Small intestine (tissue), 7 donors: ENCODE results near the gene PDE8B. TPM values are rescaled to one million over a fixed set of nuclear protein-coding genes. Genes with fewer than 3 reads are reported as not detected.

Experiments
- DNase-seq, 2 donors: peaks; one replicate each; pipeline versions ENCODE4 v3.0.0 to v3.0.0-alpha.2; 2013
- FAIRE-seq: peaks from 2 replicates; lab custom pipeline; 2012; peaks lifted over from hg19 to GRCh38; lab: Jason Lieb, UNC
- H3K27ac ChIP-seq, 3 donors: one replicate each; pipeline ENCODE4 v1.5.1; 2013; ENCODE audit warnings: low read length in 2 of 3, mild to moderate bottlenecking in 2 of 3, control low read depth in 1 of 3, inconsistent platforms in 1 of 3, low read depth in 1 of 3, moderate library complexity in 1 of 3
- H3K27me3 ChIP-seq, 3 donors: one replicate each; pipeline ENCODE4 v1.6.1; 2013; ENCODE audit warnings: low read length in 3 of 3, inconsistent platforms in 1 of 3; ENCODE audit not compliant: control insufficient read depth in 3 of 3, insufficient read depth in 3 of 3
- H3K36me3 ChIP-seq, 3 donors: one replicate each; pipeline ENCODE4 v1.6.1; 2013; ENCODE audit warnings: low read length in 3 of 3, inconsistent platforms in 1 of 3, low read depth in 1 of 3, mild to moderate bottlenecking in 1 of 3, moderate library complexity in 1 of 3; ENCODE audit not compliant: control insufficient read depth in 3 of 3, insufficient read depth in 2 of 3
- H3K4me1 ChIP-seq, 3 donors: one replicate each; pipeline ENCODE4 v1.6.1; 2013; ENCODE audit warnings: low read length in 2 of 3, inconsistent platforms in 1 of 3, low read depth in 1 of 3, mild to moderate bottlenecking in 1 of 3, moderate library complexity in 1 of 3; ENCODE audit not compliant: control insufficient read depth in 3 of 3, insufficient read depth in 2 of 3
- H3K4me3 ChIP-seq, 3 donors: one replicate each; pipeline ENCODE4 v1.5.1; 2013; ENCODE audit warnings: low read length in 3 of 3, control low read depth in 1 of 3, inconsistent platforms in 1 of 3, low read depth in 1 of 3, mild to moderate bottlenecking in 1 of 3, moderate library complexity in 1 of 3
- H3K9me3 ChIP-seq, 2 donors: one replicate each; pipeline ENCODE4 v1.6.1; 2013; ENCODE audit warnings: low read depth in 1 of 2, low read length in 1 of 2; ENCODE audit not compliant: control insufficient read depth in 2 of 2, insufficient read depth in 1 of 2
- WGBS, 3 donors: extraction: QIAGEN DNeasy Blood & Tissue Kit; methylation state at CpG; one replicate each; pipeline ENCODE4 v1.1.7; 2013; 5-methylcytosine and 5-hydroxymethylcytosine counted together
- polyA plus RNA-seq, 4 donors: library from polyadenylated mRNA; stranded (reverse) in 3 of 4; unstranded in 1 of 4; fragments of 200-250 nt in 3 of 4; fragments of 120-200 nt in 1 of 4; gene quantifications; one replicate each; pipeline versions ENCODE4 v1.2.1 to v1.2.3, GENCODE V29; 2013
- donor health status: healthy with polysubstance abuse.
- donor health status: control.
- donor health status: control.
- donor health status: Bipolar disorder and iron deficiency.
- donor health status: healthy.

PDE8B gene
- polyA plus RNA-seq, 4 donors: 0.22 to 1.5 (median 0.99) TPM

DNA sequence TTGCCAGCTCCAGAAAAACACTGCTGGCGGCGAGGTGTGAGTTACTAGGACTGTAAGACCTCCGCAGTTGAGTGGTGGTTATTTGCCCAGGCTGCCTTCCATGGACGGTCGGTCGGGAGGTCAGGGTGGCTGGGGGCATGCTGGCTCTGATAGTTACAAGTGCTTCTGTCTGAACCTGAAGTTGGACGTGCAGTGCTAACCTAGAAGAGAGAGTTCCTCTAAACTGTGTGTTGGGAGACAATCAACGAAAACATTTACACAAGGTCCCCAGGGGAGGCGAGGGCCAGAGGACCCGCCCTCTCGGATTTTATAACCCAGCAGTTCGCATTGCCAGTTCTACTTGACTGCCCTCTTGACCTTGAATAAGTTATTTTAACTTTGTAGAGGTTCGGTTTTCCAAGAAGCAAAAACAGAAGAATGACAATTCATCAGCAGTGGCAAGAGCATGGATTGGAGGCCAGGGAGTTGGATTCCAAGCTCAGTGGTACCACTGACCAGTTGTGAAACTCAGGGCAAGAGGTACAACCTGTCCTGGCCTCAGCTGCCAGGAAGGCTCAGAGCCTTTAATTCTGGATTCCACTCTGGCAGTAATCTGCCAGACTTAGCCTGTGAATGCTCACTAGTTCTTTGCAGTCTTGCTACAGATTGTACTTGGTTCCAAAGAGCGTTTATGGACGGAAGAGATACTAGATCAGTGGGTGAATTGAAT, 28.7 kb upstream of the PDE8B start:
- no peaks in the 10 kb centered on the region for H3K4me1 ChIP-seq
- no peaks in the 10 kb centered on the region for H3K9me3 ChIP-seq
- no peaks in the 10 kb centered on the region for H3K36me3 ChIP-seq
- H3K27ac ChIP-seq: no peak overlapping the region
- 23 to 51% (median 35%) methylated on average over 15 of the region's 15 CpGs for WGBS, 3 donors
- H3K4me3 ChIP-seq: no peak overlapping the region
- FAIRE-seq (no peak), DNase-seq (peak in 1 of 2 donors; percentile 27)
- peaks cover 0 to 41% (median 4%) of the 10 kb centered on the region in 3 donors for H3K27me3 ChIP-seq

DNA sequence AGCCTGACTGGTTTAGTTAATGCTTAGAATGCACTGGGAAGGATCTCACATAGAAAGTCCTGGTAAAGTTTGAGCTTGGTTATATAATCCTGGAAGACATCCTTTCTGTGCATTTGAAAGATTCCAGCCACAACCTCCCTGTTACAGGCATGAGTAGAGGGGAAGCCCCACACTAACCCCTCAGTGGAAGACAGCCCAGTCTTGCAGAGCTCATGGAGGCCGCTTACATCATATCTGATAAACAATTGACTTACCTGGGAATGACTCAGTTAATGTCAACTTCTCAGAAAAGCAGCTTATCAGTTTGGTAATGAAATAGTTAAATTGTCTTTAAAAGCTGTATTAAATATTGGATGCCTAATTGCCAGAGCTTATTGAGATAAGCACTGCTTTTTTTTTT, 28.1 kb upstream of the PDE8B start:
- Histone ChIP-seq H3K9me3 (no peaks in the 10 kb centered on the region), H3K27ac (no peak overlapping the region), H3K4me3 (no peak overlapping the region), H3K4me1 (no peaks in the 10 kb centered on the region), H3K36me3 (no peaks in the 10 kb centered on the region), H3K27me3 (peaks cover 0 to 41% (median 4%) of the 10 kb centered on the region in 3 donors)
- DNase-seq (no peak), FAIRE-seq (no peak)
- WGBS, 3 donors: 31 to 70% (median 56%) methylated on average over 1 of the region's 1 CpG

- no peaks in the 10 kb centered on the region for H3K4me1 ChIP-seq
- FAIRE-seq (no peak), DNase-seq (no peak)
- WGBS, 3 donors: 84 to 89% (median 85%) methylated on average over 2 of the region's 2 CpGs
- H3K9me3 ChIP-seq: no peaks in the 10 kb centered on the region
- no peak overlapping the region for H3K27ac ChIP-seq
- H3K4me3 ChIP-seq: no peak overlapping the region
- no peaks in the 10 kb centered on the region for H3K36me3 ChIP-seq
- peaks cover 0 to 7% (median 2%) of the 10 kb centered on the region in 3 donors for H3K27me3 ChIP-seq
Measured at GRCh38 chr5:77186652-77187370, 23.7 kb upstream of the PDE8B start.

GRCh38 chr5:77189421-77189820, 21.1 kb upstream of the PDE8B start:
- no peak overlapping the region for H3K27ac ChIP-seq
- FAIRE-seq (no peak), DNase-seq (no peak)
- H3K9me3 ChIP-seq: no peaks in the 10 kb centered on the region
- no peak overlapping the region for H3K4me3 ChIP-seq
- no peaks in the 10 kb centered on the region for H3K36me3 ChIP-seq
- WGBS, 3 donors: 90 to 94% (median 91%) methylated on average over 2 of the region's 2 CpGs
- no peaks in the 10 kb centered on the region for H3K4me1 ChIP-seq
- peaks cover 0 to 2% (median 0%) of the 10 kb centered on the region in 3 donors for H3K27me3 ChIP-seq

- 47 to 56% (median 52%) methylated on average over 2 of the region's 2 CpGs for WGBS, 3 donors
- H3K36me3 ChIP-seq: no peaks in the 10 kb centered on the region
- no peak overlapping the region for H3K4me3 ChIP-seq
- H3K27me3 ChIP-seq: no peaks in the 10 kb centered on the region
- DNase-seq (no peak), FAIRE-seq (no peak)
- no peak overlapping the region for H3K27ac ChIP-seq
- no peaks in the 10 kb centered on the region for H3K4me1 ChIP-seq
- no peaks in the 10 kb centered on the region for H3K9me3 ChIP-seq
Measured at GRCh38 chr5:77192441-77193050, 17.9 kb upstream of the PDE8B start.

DNA sequence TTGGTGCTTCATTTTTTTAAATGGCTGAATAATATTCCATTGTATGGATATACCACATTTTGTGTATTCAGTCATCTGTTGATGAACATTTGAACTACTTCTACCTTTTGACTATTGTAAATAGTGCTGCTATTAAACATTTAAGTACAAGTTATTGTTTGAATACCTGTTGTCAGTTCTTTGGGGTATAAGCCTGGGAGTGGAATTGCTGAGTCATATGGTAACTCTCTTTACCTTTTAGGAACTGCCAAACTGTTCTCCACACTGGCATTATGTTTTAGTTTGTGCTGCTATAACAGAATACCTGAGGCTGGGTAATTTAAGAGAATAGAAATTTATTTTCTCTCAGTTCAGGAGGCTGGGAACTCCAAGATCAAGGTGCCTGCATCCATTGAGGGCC, 15.7 kb upstream of the PDE8B start:
- DNase-seq (no peak), FAIRE-seq (no peak)
- Histone ChIP-seq H3K27me3 (no peaks in the 10 kb centered on the region), H3K4me3 (no peak overlapping the region), H3K4me1 (no peaks in the 10 kb centered on the region), H3K36me3 (no peaks in the 10 kb centered on the region), H3K9me3 (peaks cover 0 to 2% of the 10 kb centered on the region in 2 donors), H3K27ac (no peak overlapping the region)

DNA sequence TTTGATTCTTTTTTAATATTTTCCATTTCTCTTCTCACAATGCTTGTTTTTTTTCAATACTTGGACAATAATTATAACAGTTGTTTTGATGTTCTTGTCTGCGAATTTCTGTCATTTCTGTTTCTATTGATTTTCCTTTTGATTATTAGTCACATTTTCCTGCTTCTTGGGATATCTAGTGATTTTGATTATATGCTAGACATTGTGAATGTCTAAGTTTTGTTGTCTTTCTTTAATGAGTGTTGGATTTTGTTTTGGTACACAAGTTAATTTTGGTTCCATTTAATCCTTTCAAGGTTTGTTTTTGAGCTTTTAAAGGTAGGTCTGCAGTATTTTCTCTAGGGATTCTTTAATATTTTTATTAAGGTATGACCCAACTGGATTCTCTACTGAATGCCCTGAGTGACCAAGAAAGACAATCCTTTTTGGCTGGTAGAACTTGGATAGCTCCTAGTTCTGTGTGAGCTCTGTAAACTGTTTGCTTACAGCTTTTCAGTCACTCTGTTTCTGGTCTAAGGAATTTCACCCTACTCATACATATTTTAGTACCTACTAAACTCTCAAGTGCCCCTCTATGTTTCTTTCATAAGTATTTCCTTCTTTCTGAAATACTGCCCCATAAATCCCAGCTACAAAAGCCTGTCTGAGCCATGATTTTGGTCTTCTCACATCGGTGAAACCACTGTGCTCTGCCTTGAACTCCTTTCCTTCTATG, 12.5 kb upstream of the PDE8B start:
- 42 to 69% (median 52%) methylated on average over 2 of the region's 2 CpGs for WGBS, 3 donors
- H3K4me3 ChIP-seq: no peak overlapping the region

GRCh38 chr5:77200663-77201062, 9.8 kb upstream of the PDE8B start:
- Histone ChIP-seq H3K4me1 (no peaks in the 10 kb centered on the region), H3K36me3 (no peaks in the 10 kb centered on the region), H3K27ac (no peak overlapping the region), H3K27me3 (no peaks in the 10 kb centered on the region), H3K9me3 (peaks cover 0 to 2% of the 10 kb centered on the region in 2 donors), H3K4me3 (no peak overlapping the region)
- FAIRE-seq: no peak
- DNase-seq: no peak
- 97 to 100% (median 97%) methylated on average over 1 of the region's 1 CpG for WGBS, 3 donors

More for the DNA sequence above, 12.5 kb upstream of the PDE8B start:
- H3K36me3 ChIP-seq: no peaks in the 10 kb centered on the region
- H3K27me3 ChIP-seq: no peaks in the 10 kb centered on the region
- no peaks in the 10 kb centered on the region for H3K4me1 ChIP-seq
- DNase-seq (no peak), FAIRE-seq (no peak)
- peaks cover 0 to 2% of the 10 kb centered on the region in 2 donors for H3K9me3 ChIP-seq
- H3K27ac ChIP-seq: no peak overlapping the region
